IMR-90 (cell line): ENCODE measurements around the gene TAB2. TPM values are rescaled to one million over a fixed set of nuclear protein-coding genes. Genes with fewer than 3 reads are reported as not detected.

ENCODE experiments used
- ATAC-seq: fragments of 200-7000 bp; cut with Tn5 transposase; 2 replicates; pipeline ENCODE4 v1.9.1; 2020; ENCODE audit warnings: low read depth, mild to moderate bottlenecking, moderate library complexity
- BruUV-seq: library from RNA; stranded (reverse); fragments of 400-500 nt; replicated peaks from 2 replicates; lab custom pipeline; 2021; lab: Mats Ljungman, UMichigan
- CTCF ChIA-PET: fragments of 300-600 bp; formaldehyde crosslinking; extraction: SDS; loops from one replicate; lab custom pipeline; 2021; ENCODE audit warnings: antibody characterized with exemption; lab: Yijun Ruan, JAX
- POLR2A ChIA-PET: fragments of 300-600 bp; sonication (Branson Sonifier 250); formaldehyde crosslinking; loops from one replicate; lab custom pipeline; 2022; ENCODE audit warnings: antibody characterized with exemption; ENCODE audit not compliant: unreplicated experiment; lab: Charles Lee
- DNase-seq: peaks from one replicate; pipeline ENCODE4 v3.0.0; 2013
- H2AFZ ChIP-seq: replicated peaks from 2 replicates; pipeline ENCODE3; 2013; ENCODE audit warnings: low read length, mild to moderate bottlenecking; ENCODE audit not compliant: poor library complexity
- H2AK5ac ChIP-seq: 2 replicates; pipeline ENCODE4 v1.6.1; 2013; ENCODE audit warnings: low read depth, low read length, inconsistent platforms
- H2AK9ac ChIP-seq: replicated peaks from 2 replicates; pipeline ENCODE3; 2013; ENCODE audit warnings: mild to moderate bottlenecking, low read depth, low read length, moderate library complexity; ENCODE audit not compliant: poor library complexity
- H2BK120ac ChIP-seq: 2 replicates; pipeline ENCODE4 v1.6.1; 2013; ENCODE audit warnings: low read depth, low read length, inconsistent platforms
- H2BK15ac ChIP-seq: 3 replicates; pipeline ENCODE4 v1.6.1; 2013; ENCODE audit warnings: low read depth, low read length, inconsistent platforms
- H2BK20ac ChIP-seq: 2 replicates; pipeline ENCODE4 v1.6.1; 2013; ENCODE audit warnings: low read depth, mild to moderate bottlenecking, inconsistent platforms, low read length, moderate library complexity
- H2BK5ac ChIP-seq: 2 replicates; pipeline ENCODE4 v1.6.1; 2013; ENCODE audit warnings: mild to moderate bottlenecking, low read depth, low read length, inconsistent platforms; ENCODE audit not compliant: poor library complexity, severe bottlenecking
- H3K14ac ChIP-seq: replicated peaks from 2 replicates; pipeline ENCODE4 v1.6.1; 2013; ENCODE audit warnings: low read depth, low read length, inconsistent platforms
- H3K18ac ChIP-seq: 2 replicates; pipeline ENCODE4 v1.6.1; 2013; ENCODE audit warnings: low read depth, low read length, control low read depth
- H3K23ac ChIP-seq: 2 replicates; pipeline ENCODE4 v1.6.1; 2013; ENCODE audit warnings: low read depth, low read length, inconsistent platforms
- H3K27ac ChIP-seq: 2 replicates; pipeline ENCODE4 v1.5.1; 2013; ENCODE audit warnings: mild to moderate bottlenecking, control low read depth, low read length; ENCODE audit not compliant: insufficient read depth
- H3K27me3 ChIP-seq: 2 replicates; pipeline ENCODE4 v1.6.1; 2013; ENCODE audit warnings: low read length; ENCODE audit not compliant: control insufficient read depth, insufficient read depth
- H3K36me3 ChIP-seq: 2 replicates; pipeline ENCODE4 v1.6.1; 2013; ENCODE audit warnings: low read length, mixed read lengths; ENCODE audit not compliant: control insufficient read depth, insufficient read depth
- H3K4ac ChIP-seq: 2 replicates; pipeline ENCODE4 v1.6.1; 2013; ENCODE audit warnings: low read depth, low read length, inconsistent platforms
- H3K4me1 ChIP-seq: 2 replicates; pipeline ENCODE4 v1.6.1; 2013; ENCODE audit warnings: low read length, mixed read lengths; ENCODE audit not compliant: control insufficient read depth, insufficient read depth
- H3K4me2 ChIP-seq: 2 replicates; pipeline ENCODE4 v1.6.1; 2013; ENCODE audit warnings: low read depth, mild to moderate bottlenecking, control low read depth, low read length, moderate library complexity
- H3K4me3 ChIP-seq: 2 replicates; pipeline ENCODE4 v1.5.1; 2013; ENCODE audit warnings: low read depth, mild to moderate bottlenecking, control low read depth, low read length, moderate library complexity; ENCODE audit not compliant: insufficient read depth
- H3K56ac ChIP-seq: 2 replicates; pipeline ENCODE4 v1.6.1; 2013; ENCODE audit warnings: low read length, inconsistent platforms; ENCODE audit not compliant: insufficient read depth; ENCODE audit errors: extremely low read depth
- H3K79me1 ChIP-seq, 2 experiments: 2 replicates each; pipeline ENCODE4 v1.6.1; 2013; ENCODE audit warnings: low read length in 2 of 2, inconsistent platforms in 1 of 2, low read depth in 1 of 2
- H3K9ac ChIP-seq: 2 replicates; pipeline ENCODE4 v1.6.1; 2013; ENCODE audit warnings: low read depth, low read length, control low read depth
- H3K9me1 ChIP-seq: 2 replicates; pipeline ENCODE4 v1.6.1; 2013; ENCODE audit warnings: low read length, inconsistent platforms; ENCODE audit not compliant: insufficient read depth
- H3K9me3 ChIP-seq: 2 replicates; pipeline ENCODE4 v1.6.1; 2013; ENCODE audit warnings: low read length; ENCODE audit not compliant: control insufficient read depth, insufficient read depth
- H4K20me1 ChIP-seq: 2 replicates; pipeline ENCODE4 v1.6.1; 2013; ENCODE audit warnings: low read length, inconsistent platforms; ENCODE audit not compliant: insufficient read depth
- H4K5ac ChIP-seq: 2 replicates; pipeline ENCODE4 v1.6.1; 2013; ENCODE audit warnings: mild to moderate bottlenecking, low read depth, low read length, control low read depth
- H4K8ac ChIP-seq, 2 experiments: 2 replicates each; pipeline ENCODE4 v1.6.1; 2013; ENCODE audit warnings: low read depth in 2 of 2, low read length in 2 of 2, control low read depth in 1 of 2, inconsistent platforms in 1 of 2
- H4K91ac ChIP-seq: 2 replicates; pipeline ENCODE4 v1.6.1; 2013; ENCODE audit warnings: low read depth, low read length, inconsistent platforms; ENCODE audit not compliant: insufficient read depth
- BHLHE40 ChIP-seq: fragments of 150-350 bp; IDR thresholded peaks from 2 replicates; pipeline ENCODE4 v1.6.1; 2016; ENCODE audit warnings: mild to moderate bottlenecking, low read depth, low read length
- CEBPB ChIP-seq: IDR thresholded peaks from 2 replicates; pipeline ENCODE4 v1.6.1; 2012; ENCODE audit warnings: low read depth, low read length, improper control_type of control experiment
- CHD1 ChIP-seq: IDR thresholded peaks from 2 replicates; pipeline ENCODE4 v1.6.1; 2012; ENCODE audit warnings: low read depth, low read length, improper control_type of control experiment
- FOS ChIP-seq: fragments of 150-350 bp; IDR thresholded peaks from 2 replicates; pipeline ENCODE4 v1.6.1; 2016; ENCODE audit warnings: low read depth, low read length
- MAFK ChIP-seq: IDR thresholded peaks from 2 replicates; pipeline ENCODE4 v1.6.1; 2012; ENCODE audit warnings: low read depth, low read length, improper control_type of control experiment
- MAZ ChIP-seq: IDR thresholded peaks from 2 replicates; pipeline ENCODE4 v1.6.1; 2012; ENCODE audit warnings: low read depth, mild to moderate bottlenecking, low read length, improper control_type of control experiment, moderate library complexity, borderline replicate concordance
- MXI1 ChIP-seq: IDR thresholded peaks from 2 replicates; pipeline ENCODE4 v1.6.1; 2012; ENCODE audit warnings: low read depth, mild to moderate bottlenecking, low read length, moderate library complexity, borderline replicate concordance
- NFE2L2 ChIP-seq: fragments of 150-350 bp; IDR thresholded peaks from 2 replicates; pipeline ENCODE4 v1.6.1; 2016; ENCODE audit warnings: low read depth, mild to moderate bottlenecking, low read length
- POLR2A ChIP-seq: IDR thresholded peaks from 2 replicates; pipeline ENCODE4 v1.6.1; 2012; ENCODE audit warnings: mild to moderate bottlenecking, low read depth, low read length
- RAD21 ChIP-seq: IDR thresholded peaks from 2 replicates; pipeline ENCODE4 v1.6.1; 2012; ENCODE audit warnings: low read length, improper control_type of control experiment
- RCOR1 ChIP-seq: IDR thresholded peaks from 2 replicates; pipeline ENCODE4 v1.6.1; 2012; ENCODE audit warnings: mild to moderate bottlenecking, low read length, improper control_type of control experiment; ENCODE audit not compliant: insufficient replicate concordance
- RFX5 ChIP-seq: IDR thresholded peaks from 2 replicates; pipeline ENCODE4 v1.8.0; 2012; ENCODE audit warnings: low read depth, mild to moderate bottlenecking, low read length, moderate library complexity
- SMC3 ChIP-seq: fragments of 150-350 bp; IDR thresholded peaks from 2 replicates; pipeline ENCODE4 v1.6.1; 2016; ENCODE audit warnings: low read depth, mild to moderate bottlenecking, antibody characterized with exemption, low read length, moderate library complexity
- USF2 ChIP-seq: fragments of 150-350 bp; IDR thresholded peaks from 2 replicates; pipeline ENCODE4 v1.6.1; 2017; ENCODE audit warnings: mild to moderate bottlenecking, antibody characterized with exemption, low read length, low read depth
- WGBS, 2 experiments: methylation state at CpG; one replicate each; pipeline versions ENCODE4 v1.1.5 to v1.1.7; 2013; ENCODE audit warnings: missing lambda C conversion rate in 2 of 2; ENCODE audit not compliant: insufficient read length in 1 of 2; ENCODE audit errors: extremely low coverage in 2 of 2; 5-methylcytosine and 5-hydroxymethylcytosine counted together
- dilution Hi-C: fragments of 300-500 bp; cut with HindIII; formaldehyde crosslinking; loops from one replicate; pipeline ENCODE4 v1.14.3; 2018; ENCODE audit warnings: low sequenced_read_pairs; ENCODE audit not compliant: unreplicated experiment
- in situ Hi-C: fragments of 300-500 bp; cut with MboI; formaldehyde crosslinking; loops from 3 replicates; pipeline ENCODE4 v1.14.3; 2019; ENCODE audit warnings: low sequenced_read_pairs, inconsistent platforms, mixed read lengths
- intact Hi-C: fragments of 100-400 bp; cut with micrococcal nuclease; formaldehyde crosslinking; loops from 2 replicates; pipeline ENCODE4 v1.10.0; 2022
- polyA plus RNA-seq, 3 experiments: library from polyadenylated mRNA; depleted of rRNA; stranded (reverse); fragments of >200 nt; gene quantifications; 2 replicates each; pipeline ENCODE4 v1.2.3, GENCODE V29; 2012; ENCODE audit warnings: low replicate concordance in 1 of 3
- total RNA-seq: library from RNA; depleted of rRNA; stranded (reverse); fragments of >200 nt; gene quantifications from 2 replicates; pipeline ENCODE4 v1.2.3, GENCODE V29; 2012
- TF ChIP-seq, protein P1 (sequence below): conservative IDR thresholded peaks from 2 replicates; pipeline ENCODE4 v1.5.1; 2012; ENCODE audit warnings: mild to moderate bottlenecking, low read depth, low read length, improper control_type of control experiment
- TF ChIP-seq, protein P2 (sequence below): fragments of 150-350 bp; IDR thresholded peaks from 2 replicates; pipeline ENCODE4 v1.6.1; 2016; ENCODE audit warnings: low read depth, mild to moderate bottlenecking, low read length, moderate library complexity, borderline replicate concordance

The TAB2 gene
- total and polyA plus RNA-seq, 2 of the 4 experiments (the other 2 are of a cell fraction): 20.8 to 25.3 TPM

GRCh38 chr6:149342525-149342924, 25.0 kb downstream of the TAB2 start:
- in situ Hi-C loops: no loop called here
- H3K56ac ChIP-seq: no peak overlapping the region
- H3K4ac ChIP-seq: no peak overlapping the region
- H3K36me3 ChIP-seq: no peaks in the 10 kb centered on the region
- H4K20me1 ChIP-seq: peaks cover 59% of the 10 kb centered on the region
- no peak overlapping the region for H3K4me3 ChIP-seq
- H2AK5ac ChIP-seq: no peak overlapping the region
- TF ChIP-seq MXI1: no peak
- TF ChIP-seq POLR2A: no peak
- no peak for TF ChIP-seq MAFK
- no peak for TF ChIP-seq SMC3
- no peak for TF ChIP-seq MAZ
- TF ChIP-seq, protein P1, sequence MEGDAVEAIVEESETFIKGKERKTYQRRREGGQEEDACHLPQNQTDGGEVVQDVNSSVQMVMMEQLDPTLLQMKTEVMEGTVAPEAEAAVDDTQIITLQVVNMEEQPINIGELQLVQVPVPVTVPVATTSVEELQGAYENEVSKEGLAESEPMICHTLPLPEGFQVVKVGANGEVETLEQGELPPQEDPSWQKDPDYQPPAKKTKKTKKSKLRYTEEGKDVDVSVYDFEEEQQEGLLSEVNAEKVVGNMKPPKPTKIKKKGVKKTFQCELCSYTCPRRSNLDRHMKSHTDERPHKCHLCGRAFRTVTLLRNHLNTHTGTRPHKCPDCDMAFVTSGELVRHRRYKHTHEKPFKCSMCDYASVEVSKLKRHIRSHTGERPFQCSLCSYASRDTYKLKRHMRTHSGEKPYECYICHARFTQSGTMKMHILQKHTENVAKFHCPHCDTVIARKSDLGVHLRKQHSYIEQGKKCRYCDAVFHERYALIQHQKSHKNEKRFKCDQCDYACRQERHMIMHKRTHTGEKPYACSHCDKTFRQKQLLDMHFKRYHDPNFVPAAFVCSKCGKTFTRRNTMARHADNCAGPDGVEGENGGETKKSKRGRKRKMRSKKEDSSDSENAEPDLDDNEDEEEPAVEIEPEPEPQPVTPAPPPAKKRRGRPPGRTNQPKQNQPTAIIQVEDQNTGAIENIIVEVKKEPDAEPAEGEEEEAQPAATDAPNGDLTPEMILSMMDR: no peak
- no peak for TF ChIP-seq FOS
- no peak for TF ChIP-seq RCOR1
- TF ChIP-seq BHLHE40: no peak
- TF ChIP-seq RAD21: no peak
- no peak for TF ChIP-seq CEBPB
- TF ChIP-seq USF2: no peak
- TF ChIP-seq RFX5: no peak
- no peak for TF ChIP-seq NFE2L2
- no peak for TF ChIP-seq CHD1
- TF ChIP-seq, protein P2, sequence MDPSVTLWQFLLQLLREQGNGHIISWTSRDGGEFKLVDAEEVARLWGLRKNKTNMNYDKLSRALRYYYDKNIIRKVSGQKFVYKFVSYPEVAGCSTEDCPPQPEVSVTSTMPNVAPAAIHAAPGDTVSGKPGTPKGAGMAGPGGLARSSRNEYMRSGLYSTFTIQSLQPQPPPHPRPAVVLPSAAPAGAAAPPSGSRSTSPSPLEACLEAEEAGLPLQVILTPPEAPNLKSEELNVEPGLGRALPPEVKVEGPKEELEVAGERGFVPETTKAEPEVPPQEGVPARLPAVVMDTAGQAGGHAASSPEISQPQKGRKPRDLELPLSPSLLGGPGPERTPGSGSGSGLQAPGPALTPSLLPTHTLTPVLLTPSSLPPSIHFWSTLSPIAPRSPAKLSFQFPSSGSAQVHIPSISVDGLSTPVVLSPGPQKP: no peak
- no peaks in the 10 kb centered on the region for H3K9me3 ChIP-seq
- H2AK9ac ChIP-seq: no peak overlapping the region
- H4K5ac ChIP-seq: no peak overlapping the region
- POLR2A ChIA-PET: no interaction called here
- H4K8ac ChIP-seq: no peak overlapping the region
- CTCF ChIA-PET: no interaction called here
- H2AFZ ChIP-seq: no peak overlapping the region
- dilution Hi-C loops: no loop called here
- no TSS peak for BruUV-seq
- H3K27ac ChIP-seq: no peak overlapping the region
- intact Hi-C loops: loop anchor here (5.0 kb wide), 1 partner anchor 55 kb away; no protein-coding TSS in a partner anchor
- no peak overlapping the region for H4K91ac ChIP-seq
- H3K4me1 ChIP-seq: no peaks in the 10 kb centered on the region
- H2BK5ac ChIP-seq: no peak overlapping the region
- peaks cover 10 to 51% of the 10 kb centered on the region in 2 experiments for H3K79me1 ChIP-seq
- no peak overlapping the region for H3K4me2 ChIP-seq
- no peak overlapping the region for H3K14ac ChIP-seq
- peaks cover 5% of the 10 kb centered on the region; the same call in 1 of the 2 replicates for H3K9me1 ChIP-seq
- no peak overlapping the region for H2BK15ac ChIP-seq
- H3K27me3 ChIP-seq: no peaks in the 10 kb centered on the region
- H2BK20ac ChIP-seq: no peak overlapping the region
- DNase-seq: no peak
- ATAC-seq: no peak
- no peak overlapping the region for H3K23ac ChIP-seq
- no peak overlapping the region for H2BK120ac ChIP-seq
- H3K9ac ChIP-seq: no peak overlapping the region
- no peak overlapping the region for H3K18ac ChIP-seq
- 100% methylated on average over 1 of the region's 1 CpG; no CpG with 5 or more reads in 1 of the 2 experiments for WGBS, 2 experiments
